Fibroblast of skin of abdomen (primary cell): ENCODE measurements around the gene NUP93.
"Not testable (repeated sequence)": the region's sequence is repeated elsewhere in the genome, so short reads cannot be mapped to it uniquely, and the experiment has no call there.

Experiments used
- DNase-seq: peaks from one replicate; pipeline ENCODE4 v3.0.0-alpha.2; 2013

Gene NUP93

DNA sequence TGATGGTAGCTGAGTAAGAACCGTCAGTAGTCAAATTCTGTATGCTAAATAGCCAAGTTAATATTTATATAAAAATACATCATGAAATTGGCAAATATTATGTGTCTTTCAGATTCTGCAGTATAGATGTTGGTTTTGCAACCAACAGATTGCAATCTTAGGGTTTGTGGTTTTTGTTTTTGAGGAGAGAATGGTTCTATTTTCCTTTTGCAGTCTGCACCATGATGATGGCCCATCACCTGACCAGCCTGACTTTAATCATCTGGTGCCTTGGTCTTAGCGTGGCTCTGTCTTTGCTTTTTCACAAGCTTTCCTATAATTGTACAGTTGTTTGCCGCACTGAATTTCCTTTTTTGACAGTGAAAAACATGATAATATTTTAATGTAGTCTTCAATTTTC lies 50.7 kb downstream of the NUP93 start:
- no peak for DNase-seq

GRCh38 chr16:56781528-56781961 lies 51.6 kb downstream of the NUP93 start:
- peak; percentile 49 for DNase-seq

DNA sequence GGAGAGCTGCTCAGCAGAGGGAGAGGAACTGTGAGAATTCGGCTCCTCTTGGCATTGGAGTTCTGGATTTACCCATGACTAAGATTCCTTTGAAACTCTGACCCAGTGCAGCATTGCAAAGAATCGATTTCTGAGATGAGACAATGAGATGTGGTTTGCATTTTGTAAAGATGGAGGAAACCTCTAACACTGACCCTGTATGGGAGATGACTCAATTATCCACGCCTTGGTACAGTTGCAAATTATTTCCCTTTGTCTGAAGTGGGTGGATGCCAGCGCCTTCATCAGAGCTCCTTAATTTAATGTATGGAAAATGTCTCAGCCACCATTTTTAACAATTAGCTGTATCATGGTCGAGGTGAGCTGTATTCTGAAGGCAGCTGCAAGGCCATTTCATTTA lies 53.4 kb downstream of the NUP93 start:
- DNase-seq = peak; percentile 9

DNA sequence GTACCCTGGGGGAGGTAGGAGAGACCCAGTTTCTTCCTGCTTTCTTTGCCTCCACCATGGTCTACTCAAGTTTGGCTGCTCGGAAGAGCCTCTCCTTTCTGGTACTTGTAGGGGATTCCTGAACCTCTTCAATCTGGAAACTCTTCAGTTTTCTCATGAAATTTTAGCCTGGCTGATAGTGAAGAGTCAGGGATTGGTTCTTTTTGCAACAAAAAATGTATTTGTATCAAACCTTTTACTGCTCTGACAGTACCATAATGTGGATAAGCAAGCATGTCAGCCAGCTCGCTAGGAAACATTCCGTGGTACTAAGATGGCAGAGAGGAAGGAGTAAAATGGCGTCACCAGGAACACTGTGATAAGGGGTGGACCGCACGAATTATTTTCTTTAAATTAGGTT lies 55.4 kb downstream of the NUP93 start:
- no peak for DNase-seq

GRCh38 chr16:56787167-56787566 lies 57.2 kb downstream of the NUP93 start:
- no peak for DNase-seq

GRCh38 chr16:56788435-56788834 lies 58.5 kb downstream of the NUP93 start:
- no peak for DNase-seq

DNA sequence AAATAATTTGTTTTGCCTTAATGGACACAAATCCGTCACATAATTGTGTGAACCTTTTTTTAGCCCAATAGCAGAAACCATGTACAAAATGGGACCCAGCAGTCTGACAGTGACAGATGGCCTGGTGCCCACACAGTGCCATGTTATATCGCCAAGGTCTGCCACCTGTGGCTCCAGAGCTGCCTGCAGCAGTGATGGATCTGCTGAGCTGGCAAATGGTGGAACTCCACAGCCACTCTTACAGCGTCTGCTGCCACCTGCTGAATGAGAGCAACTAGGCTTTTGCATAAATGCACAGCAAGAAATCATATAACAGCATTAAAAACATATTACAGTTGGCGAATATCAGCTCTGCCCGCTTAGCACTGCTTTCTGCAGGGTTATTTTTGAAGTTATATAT lies 59.4 kb downstream of the NUP93 start:
- DNase-seq = peak; percentile 19

GRCh38 chr16:56792967-56793366 lies 63.0 kb downstream of the NUP93 start:
- no peak for DNase-seq

- DNase-seq = peak; percentile 33
These were observed 63.6 kb downstream of the NUP93 start for GRCh38 chr16:56793492-56793891.

GRCh38 chr16:56795011-56795410 lies 65.1 kb downstream of the NUP93 start:
- DNase-seq = no peak

DNA sequence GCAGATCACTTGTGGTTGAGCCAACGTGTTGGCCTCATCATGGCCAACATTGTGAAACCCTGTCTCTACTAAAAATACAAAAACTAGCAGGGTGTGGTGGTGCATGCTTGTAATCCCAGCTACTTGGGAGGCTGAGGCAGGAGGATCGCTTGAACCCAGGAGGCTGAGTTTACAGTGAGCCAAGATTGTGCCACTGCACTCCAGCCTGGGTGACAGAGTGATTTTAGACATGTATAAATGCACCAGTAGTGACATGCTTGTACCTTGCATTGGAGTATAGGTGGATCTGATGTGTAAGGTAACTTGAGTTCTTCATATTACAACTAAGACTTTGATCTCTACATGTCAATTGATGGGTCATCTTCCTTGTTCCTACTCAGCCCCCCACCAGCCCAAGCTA lies 67.1 kb downstream of the NUP93 start:
- DNase-seq = not testable (repeated sequence)

- DNase-seq = no peak
These were observed 67.9 kb downstream of the NUP93 start for GRCh38 chr16:56797861-56798260.

DNA sequence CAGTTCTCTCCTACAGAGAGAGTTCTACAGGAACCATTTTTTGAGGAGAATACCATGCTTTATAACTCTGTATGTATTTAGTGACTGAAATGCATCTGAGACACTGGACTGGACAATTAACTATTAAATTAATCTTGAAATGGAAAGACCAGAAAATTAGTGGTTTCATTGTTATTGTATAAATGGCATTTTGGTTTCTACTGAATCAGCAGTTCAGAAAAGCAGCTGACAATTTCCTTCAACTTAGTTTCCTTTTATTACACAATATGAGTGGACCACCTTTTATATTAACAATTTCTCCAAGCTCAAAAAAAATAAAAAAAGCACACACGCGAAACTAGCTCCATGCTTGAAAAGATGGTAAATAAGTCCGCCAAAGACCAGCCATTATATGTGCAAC lies 69.0 kb downstream of the NUP93 start:
- no peak for DNase-seq

- no peak for DNase-seq
These were observed 70.4 kb downstream of the NUP93 start for GRCh38 chr16:56800355-56800754.

- no peak for DNase-seq
These were observed 71.8 kb downstream of the NUP93 start for GRCh38 chr16:56801762-56802161.

- peak; percentile 52 for DNase-seq
These were observed 77.2 kb downstream of the NUP93 start for GRCh38 chr16:56807011-56807675.

DNA sequence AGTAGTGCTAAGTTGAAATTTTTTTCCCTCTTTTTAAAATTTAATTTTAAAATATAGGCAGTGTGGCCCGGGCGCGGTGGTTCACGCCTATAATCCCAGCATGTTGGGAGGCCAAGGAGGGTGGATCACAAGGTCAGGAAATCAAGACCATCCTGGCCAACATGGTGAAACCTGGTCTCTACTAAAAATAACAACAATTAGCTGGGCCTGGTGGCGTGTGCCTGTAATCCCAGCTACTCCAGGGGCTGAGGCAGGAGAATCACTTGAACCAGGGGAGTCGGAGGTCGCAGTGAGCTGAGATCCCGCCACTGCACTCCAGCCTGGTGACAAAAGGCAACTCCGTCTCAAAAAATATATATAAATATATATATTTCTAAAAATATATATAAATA lies 77.7 kb downstream of the NUP93 start:
- DNase-seq = not testable (repeated sequence)

DNA sequence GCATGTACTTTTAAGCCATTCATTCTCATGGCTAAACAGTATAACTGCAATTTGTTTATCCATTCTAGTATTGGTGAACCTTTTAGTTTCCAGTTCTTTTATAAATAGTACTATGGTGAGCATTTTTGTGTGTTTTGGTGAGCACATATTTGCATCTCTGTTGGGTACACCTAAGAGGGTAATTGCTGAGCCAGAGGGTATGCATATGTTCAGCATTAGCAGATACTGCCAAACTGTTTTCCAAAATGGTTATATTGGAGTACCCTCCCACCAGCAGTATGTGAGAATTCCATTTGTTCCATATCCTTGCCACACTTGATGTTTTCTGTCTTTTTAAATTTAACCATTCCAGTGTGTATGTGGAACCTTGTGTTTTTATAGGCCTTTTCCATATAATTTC lies 81.0 kb downstream of the NUP93 start:
- DNase-seq = no peak

- DNase-seq = not testable (repeated sequence)
These were observed 81.7 kb downstream of the NUP93 start for GRCh38 chr16:56811602-56812001.

DNA sequence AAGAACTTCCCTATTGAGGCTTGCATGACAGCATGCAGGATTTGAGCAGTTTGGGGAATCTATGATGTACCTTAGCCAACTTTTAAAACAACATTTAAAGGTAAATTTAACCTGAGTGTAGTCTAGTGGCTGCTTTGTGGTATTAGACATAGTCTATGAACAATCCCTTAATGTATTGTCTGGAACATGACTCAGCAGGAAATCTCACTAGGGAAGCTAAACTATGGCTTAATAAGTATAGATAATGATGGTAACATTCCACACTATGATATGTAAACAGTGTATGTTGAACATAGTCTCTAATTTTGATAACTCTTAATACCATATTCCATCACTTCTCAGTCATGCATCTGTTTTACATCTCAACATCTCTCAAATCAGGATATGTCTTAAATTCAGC lies 83.0 kb downstream of the NUP93 start:
- peak; percentile 59 for DNase-seq

GRCh38 chr16:56814537-56815432 lies 84.9 kb downstream of the NUP93 start:
- DNase-seq = peak; percentile 38

DNA sequence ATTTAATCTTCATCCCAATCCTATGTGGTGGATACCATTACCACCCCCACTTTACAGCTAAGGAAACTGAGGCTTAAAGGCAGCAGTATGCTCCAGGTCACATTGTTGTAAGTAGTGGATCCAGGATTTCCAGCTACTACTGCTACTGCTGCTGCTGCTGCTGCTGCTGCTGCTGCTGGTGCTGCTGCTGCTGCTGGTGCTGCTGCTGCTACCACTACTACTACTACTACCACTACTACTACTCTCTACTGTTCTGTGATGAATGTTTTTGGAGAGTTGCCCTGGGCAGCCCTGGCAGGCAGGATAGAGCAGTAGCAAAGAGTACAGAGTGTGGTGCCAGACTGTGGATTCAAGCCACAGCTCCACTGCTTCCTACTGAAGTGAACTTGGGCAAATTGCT lies 85.8 kb downstream of the NUP93 start:
- DNase-seq = no peak

GRCh38 chr16:56817056-56817455 lies 87.1 kb downstream of the NUP93 start:
- no peak for DNase-seq

DNA sequence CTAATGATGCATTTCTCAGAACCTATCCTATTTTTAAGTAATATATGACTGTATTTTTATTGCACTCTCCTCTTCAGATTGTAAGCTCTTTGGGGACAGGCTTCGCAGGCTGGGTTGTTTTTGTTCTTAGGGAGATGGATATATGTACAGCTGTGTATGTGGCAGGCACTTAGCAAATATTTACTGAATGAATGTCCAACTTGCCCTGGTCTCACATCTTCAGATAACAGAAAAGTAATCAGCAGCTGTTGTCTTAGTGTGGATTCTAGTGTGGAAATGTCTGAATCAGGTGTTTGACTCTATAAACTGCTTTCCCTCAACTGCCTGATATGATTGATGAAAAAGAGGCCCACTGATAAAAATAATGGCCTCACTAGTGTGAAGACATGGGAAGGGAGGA lies 88.0 kb downstream of the NUP93 start:
- no peak for DNase-seq
